A549 (cell line): ENCODE data around the gene MEGF6. TPM values are rescaled to one million over a fixed set of nuclear protein-coding genes. Genes with fewer than 3 reads are reported as not detected.

Source experiments
- ATAC-seq, 2 experiments: fragments of 200-7000 bp in 1 of 2; fragments of >200 bp in 1 of 2; cut with Nextera tagmentation in 1 of 2; cut with Tn5 transposase in 1 of 2; 3 replicates each; pipeline versions ENCODE4 v1.8.0 to v1.9.1; 2018 to 2020; ENCODE audit warnings: mild to moderate bottlenecking in 1 of 2, moderate library complexity in 1 of 2
- CTCF ChIA-PET: fragments of 300-600 bp; sonication (Branson Sonifier 250); formaldehyde crosslinking; extraction: SDS; loops from one replicate; lab custom pipeline; 2021; ENCODE audit warnings: antibody characterized with exemption, inconsistent platforms; lab: Yijun Ruan, JAX
- POLR2A ChIA-PET: fragments of 350-600 bp; formaldehyde crosslinking; extraction: SDS; loops from one replicate; lab custom pipeline; 2021; ENCODE audit warnings: antibody characterized with exemption, inconsistent platforms; lab: Yijun Ruan, JAX
- DNase-seq, 2 experiments: peaks; one replicate each; pipeline versions ENCODE4 v3.0.0 to v3.0.0-alpha.2; 2011 to 2016; ENCODE audit warnings: low read depth in 1 of 2, low spot score in 1 of 2
- FAIRE-seq: peaks from 2 replicates; lab custom pipeline; 2011; peaks lifted over from hg19 to GRCh38; lab: Jason Lieb, UNC
- H3K27ac ChIP-seq, 2 experiments: fragments of >200 bp; sonication (Bioruptor Twin); formaldehyde crosslinking; 3 replicates each; pipeline ENCODE4 v1.5.1; 2016 to 2017
- H3K4me1 ChIP-seq: fragments of >200 bp; sonication (Bioruptor Twin); formaldehyde crosslinking; 3 replicates; pipeline ENCODE4 v1.6.1; 2016
- H3K4me2 ChIP-seq: fragments of >200 bp; sonication (Bioruptor Twin); formaldehyde crosslinking; 3 replicates; pipeline ENCODE4 v1.6.1; 2016
- H3K4me3 ChIP-seq: fragments of >200 bp; sonication (Bioruptor Twin); formaldehyde crosslinking; 3 replicates; pipeline ENCODE4 v1.5.1; 2016
- H3K9me3 ChIP-seq: fragments of >200 bp; sonication (Bioruptor Twin); formaldehyde crosslinking; 3 replicates; pipeline ENCODE4 v1.6.1; 2016
- CBX8 ChIP-seq: fragments of 200-600 bp; sonication (generic); IDR thresholded peaks from 2 replicates; pipeline ENCODE4 v1.6.1; 2016
- CHD2 ChIP-seq: fragments of 150-350 bp; IDR thresholded peaks from 2 replicates; pipeline ENCODE4 v1.6.1; 2014; ENCODE audit warnings: low read length; ENCODE audit not compliant: partially characterized antibody
- EP300 ChIP-seq, 2 experiments: fragments of >200 bp; sonication (Bioruptor Twin); formaldehyde crosslinking; IDR thresholded peaks; 2 replicates in 1 of 2; 3 replicates in 1 of 2; pipeline ENCODE4 v1.6.1; 2016 to 2017
- ESRRA ChIP-seq: fragments of 150-350 bp; IDR thresholded peaks from 2 replicates; pipeline ENCODE4 v1.6.1; 2014; ENCODE audit warnings: mild to moderate bottlenecking, low read length, borderline replicate concordance
- FOSB ChIP-seq: fragments of 250-450 bp; sonication (Bioruptor Pico); IDR thresholded peaks from 2 replicates; pipeline ENCODE4 v1.5.0; 2020; ENCODE audit warnings: mild to moderate bottlenecking, moderate library complexity
- GATA3 ChIP-seq: IDR thresholded peaks from 2 replicates; pipeline ENCODE4 v1.6.1; 2012; ENCODE audit warnings: borderline replicate concordance
- HEYL ChIP-seq: fragments of 250-450 bp; sonication (Bioruptor Pico); IDR thresholded peaks from 2 replicates; pipeline ENCODE4 v1.8.0; 2021; ENCODE audit warnings: mild to moderate bottlenecking, moderate library complexity
- HOXA7 ChIP-seq: fragments of 250-450 bp; sonication (Bioruptor Pico); IDR thresholded peaks from 2 replicates; pipeline ENCODE4 v1.5.0; 2020; ENCODE audit warnings: mild to moderate bottlenecking, moderate library complexity
- HOXB13 ChIP-seq: fragments of 250-450 bp; sonication (Bioruptor Pico); IDR thresholded peaks from 2 replicates; pipeline ENCODE4 v1.5.0; 2020; ENCODE audit warnings: low read depth, mild to moderate bottlenecking, moderate library complexity
- JUN ChIP-seq, 2 experiments: fragments of >200 bp; sonication (Bioruptor Twin); formaldehyde crosslinking; IDR thresholded peaks; 2 replicates in 1 of 2; 3 replicates in 1 of 2; pipeline ENCODE4 v1.6.1; 2016 to 2017
- MYC ChIP-seq: IDR thresholded peaks from 2 replicates; pipeline ENCODE4 v1.6.1; 2012; ENCODE audit warnings: mild to moderate bottlenecking, inconsistent platforms, low read length, improper control_type of control experiment, borderline replicate concordance
- NR3C1 ChIP-seq: fragments of >200 bp; sonication (Bioruptor Twin); formaldehyde crosslinking; IDR thresholded peaks from 3 replicates; pipeline ENCODE4 v1.6.1; 2017
- RARB ChIP-seq: fragments of 250-450 bp; sonication (Bioruptor Pico); IDR thresholded peaks from 2 replicates; pipeline ENCODE4 v1.8.0; 2021; ENCODE audit warnings: mild to moderate bottlenecking, moderate library complexity
- RCOR1 ChIP-seq: fragments of 150-350 bp; IDR thresholded peaks from 2 replicates; pipeline ENCODE4 v1.6.1; 2014; ENCODE audit warnings: antibody characterized with exemption, low read length, low read depth
- RFX5 ChIP-seq: fragments of 450-650 bp; IDR thresholded peaks from 2 replicates; pipeline ENCODE4 v1.7.1; 2014; ENCODE audit warnings: antibody characterized with exemption, mild to moderate bottlenecking, moderate library complexity
- SREBF2 ChIP-seq: fragments of 450-650 bp; IDR thresholded peaks from 2 replicates; pipeline ENCODE4 v1.6.1; 2014; ENCODE audit warnings: mild to moderate bottlenecking, moderate library complexity
- ZC3H11A ChIP-seq: fragments of 450-650 bp; IDR thresholded peaks from 2 replicates; pipeline ENCODE4 v1.6.1; 2014; ENCODE audit warnings: antibody characterized with exemption, mild to moderate bottlenecking
- ZSCAN20 ChIP-seq: fragments of 250-450 bp; sonication (Bioruptor Pico); IDR thresholded peaks from 2 replicates; pipeline ENCODE4 v1.8.0; 2022; ENCODE audit warnings: mild to moderate bottlenecking, moderate library complexity
- WGBS: methylation state at CpG from one replicate; pipeline ENCODE4 v1.1.6; 2017; ENCODE audit errors: missing lambda C conversion rate; 5-methylcytosine and 5-hydroxymethylcytosine counted together
- polyA plus RNA-seq, 4 experiments: library from polyadenylated mRNA; depleted of rRNA in 3 of 4; stranded (reverse); fragments of >200 nt; fragmentation: RNase III in 1 of 4; extraction: RNeasy Plus Mini Kit Qiagen cat#74134 plus additional on column Dnase treatment in 1 of 4; gene quantifications; 2 replicates in 3 of 4; 3 replicates in 1 of 4; pipeline ENCODE4 v1.2.3, GENCODE V29; 2011 to 2017
- TF ChIP-seq, protein P1 (sequence below): fragments of >200 bp; sonication (Bioruptor Twin); formaldehyde crosslinking; IDR thresholded peaks from 3 replicates; pipeline ENCODE4 v1.6.1; 2016
- TF ChIP-seq, protein P2 (sequence below): IDR thresholded peaks from 2 replicates; pipeline ENCODE4 v1.6.1; 2012; ENCODE audit warnings: low read depth, borderline replicate concordance
- TF ChIP-seq, protein P3 (sequence below): fragments of 450-650 bp; IDR thresholded peaks from 2 replicates; pipeline ENCODE4 v1.6.1; 2014; ENCODE audit warnings: antibody characterized with exemption
- TF ChIP-seq, protein P4 (sequence below): fragments of >200 bp; sonication (Bioruptor Twin); formaldehyde crosslinking; IDR thresholded peaks from 2 replicates; pipeline ENCODE4 v1.6.1; 2016
- TF ChIP-seq, protein P5 (sequence below): fragments of 150-350 bp; IDR thresholded peaks from 2 replicates; pipeline ENCODE4 v1.6.1; 2014; ENCODE audit warnings: low read depth, mild to moderate bottlenecking, low read length

Gene MEGF6
- polyA plus RNA-seq, 2 of the 4 experiments (the other 2 are of a cell fraction), result 0.66 to 13.7 TPM

DNA sequence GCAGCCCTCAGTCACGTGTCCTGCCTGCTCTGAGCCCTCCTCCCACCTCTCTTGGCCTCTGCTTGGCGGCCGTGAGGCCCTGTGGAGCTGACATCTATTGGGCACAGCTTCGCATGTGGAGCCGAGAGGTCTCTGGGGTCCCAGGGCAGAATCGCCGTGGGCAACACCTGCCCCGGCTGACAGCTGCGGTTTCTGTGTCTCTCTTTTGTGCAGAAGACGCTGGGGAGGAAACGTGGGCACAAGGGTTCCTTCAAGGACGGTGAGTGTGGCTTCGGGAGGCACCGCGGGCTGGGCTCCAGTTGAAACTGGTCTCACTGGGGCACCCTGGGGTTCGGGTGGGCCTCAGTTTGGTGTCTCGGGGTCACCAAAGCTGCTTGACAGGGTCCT is 145.4 kb downstream of the MEGF6 start:
- no peak overlapping the region for H3K4me3 ChIP-seq
- 89% methylated on average over 12 of the region's 17 CpGs for WGBS
- no peaks in the 10 kb centered on the region for H3K9me3 ChIP-seq
- ChIA-PET POLR2A (no interaction called here), CTCF (interaction anchor here (0.7 to 1.6 kb wide), 2 partner anchors 150 to 153 kb away, joined by 3 to 4 read pairs; no protein-coding TSS in a partner anchor)
- FAIRE-seq (no peak), ATAC-seq (no peak), DNase-seq (no peak)
- TF ChIP-seq HEYL (CRISPR knock-in tag) (no peak), SREBF2 (no peak), ZSCAN20 (CRISPR knock-in tag) (no peak), JUN (IDR thresholded peaks at IDR 0.05) (no peak), MYC (no peak), NR3C1 (no peak), RCOR1 (no peak), CHD2 (no peak), CBX8 (no peak), ESRRA (no peak), RARB (no peak), HOXA7 (CRISPR knock-in tag) (no peak)
- TF ChIP-seq, protein P1, sequence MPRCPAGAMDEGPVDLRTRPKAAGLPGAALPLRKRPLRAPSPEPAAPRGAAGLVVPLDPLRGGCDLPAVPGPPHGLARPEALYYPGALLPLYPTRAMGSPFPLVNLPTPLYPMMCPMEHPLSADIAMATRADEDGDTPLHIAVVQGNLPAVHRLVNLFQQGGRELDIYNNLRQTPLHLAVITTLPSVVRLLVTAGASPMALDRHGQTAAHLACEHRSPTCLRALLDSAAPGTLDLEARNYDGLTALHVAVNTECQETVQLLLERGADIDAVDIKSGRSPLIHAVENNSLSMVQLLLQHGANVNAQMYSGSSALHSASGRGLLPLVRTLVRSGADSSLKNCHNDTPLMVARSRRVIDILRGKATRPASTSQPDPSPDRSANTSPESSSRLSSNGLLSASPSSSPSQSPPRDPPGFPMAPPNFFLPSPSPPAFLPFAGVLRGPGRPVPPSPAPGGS, result no peak
- TF ChIP-seq, protein P2, sequence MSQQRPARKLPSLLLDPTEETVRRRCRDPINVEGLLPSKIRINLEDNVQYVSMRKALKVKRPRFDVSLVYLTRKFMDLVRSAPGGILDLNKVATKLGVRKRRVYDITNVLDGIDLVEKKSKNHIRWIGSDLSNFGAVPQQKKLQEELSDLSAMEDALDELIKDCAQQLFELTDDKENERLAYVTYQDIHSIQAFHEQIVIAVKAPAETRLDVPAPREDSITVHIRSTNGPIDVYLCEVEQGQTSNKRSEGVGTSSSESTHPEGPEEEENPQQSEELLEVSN, result no peak
- TF ChIP-seq, protein P3, sequence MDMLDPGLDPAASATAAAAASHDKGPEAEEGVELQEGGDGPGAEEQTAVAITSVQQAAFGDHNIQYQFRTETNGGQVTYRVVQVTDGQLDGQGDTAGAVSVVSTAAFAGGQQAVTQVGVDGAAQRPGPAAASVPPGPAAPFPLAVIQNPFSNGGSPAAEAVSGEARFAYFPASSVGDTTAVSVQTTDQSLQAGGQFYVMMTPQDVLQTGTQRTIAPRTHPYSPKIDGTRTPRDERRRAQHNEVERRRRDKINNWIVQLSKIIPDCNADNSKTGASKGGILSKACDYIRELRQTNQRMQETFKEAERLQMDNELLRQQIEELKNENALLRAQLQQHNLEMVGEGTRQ, result no peak
- no peak overlapping the region for H3K4me2 ChIP-seq
- H3K27ac ChIP-seq, result no peak overlapping the region
- peaks cover 4% of the 10 kb centered on the region for H3K4me1 ChIP-seq

DNA sequence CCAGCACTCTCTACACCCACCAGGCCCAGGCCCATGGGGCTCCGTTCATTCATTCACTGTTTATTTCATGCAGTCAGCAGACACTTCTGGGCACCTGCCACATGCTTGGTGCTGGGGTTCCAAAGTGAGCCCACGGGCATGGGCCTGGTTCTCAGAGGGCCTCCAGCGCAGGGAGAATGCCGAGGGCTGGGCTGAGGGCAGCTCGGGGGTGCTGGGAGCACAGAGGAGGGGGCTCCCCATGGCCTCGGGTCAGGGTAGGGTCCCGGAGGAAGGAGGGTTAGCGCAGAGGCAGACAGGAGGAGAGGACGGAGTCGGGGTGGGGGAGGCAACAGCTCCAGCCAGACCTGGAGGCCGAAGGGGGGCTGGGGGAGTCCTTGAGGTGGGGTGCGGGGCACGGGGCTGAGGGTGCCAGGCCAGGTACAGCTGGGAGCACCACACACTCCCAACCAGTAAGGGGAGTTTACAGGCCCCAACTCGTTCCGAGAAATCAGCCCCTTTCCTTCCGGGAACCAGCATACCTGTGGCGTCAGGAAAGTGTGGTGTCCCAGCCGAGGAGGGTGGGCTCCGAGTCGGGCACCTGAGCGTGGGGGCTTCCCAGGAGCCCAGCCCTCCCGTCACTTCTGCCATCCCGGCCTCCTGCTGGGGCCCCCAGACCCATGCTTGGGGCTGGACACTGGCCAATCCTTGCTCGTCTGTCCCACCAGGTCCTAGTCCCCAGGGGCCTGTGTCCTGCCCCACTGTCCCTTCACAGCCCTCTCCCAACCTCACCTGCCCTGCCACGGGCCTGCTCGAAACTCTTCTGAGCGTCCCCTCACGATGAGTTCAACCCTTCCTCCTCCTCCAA is 146.0 kb downstream of the MEGF6 start:
- TF ChIP-seq MYC (no peak), ZC3H11A (no peak), FOSB (CRISPR knock-in tag) (no peak), EP300 (IDR thresholded peaks at IDR 0.05) (no peak), HOXB13 (CRISPR knock-in tag) (no peak), GATA3 (no peak), RFX5 (no peak), CBX8 (no peak)
- TF ChIP-seq, protein P4, sequence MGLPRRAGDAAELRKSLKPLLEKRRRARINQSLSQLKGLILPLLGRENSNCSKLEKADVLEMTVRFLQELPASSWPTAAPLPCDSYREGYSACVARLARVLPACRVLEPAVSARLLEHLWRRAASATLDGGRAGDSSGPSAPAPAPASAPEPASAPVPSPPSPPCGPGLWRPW, result no peak
- TF ChIP-seq, protein P5, sequence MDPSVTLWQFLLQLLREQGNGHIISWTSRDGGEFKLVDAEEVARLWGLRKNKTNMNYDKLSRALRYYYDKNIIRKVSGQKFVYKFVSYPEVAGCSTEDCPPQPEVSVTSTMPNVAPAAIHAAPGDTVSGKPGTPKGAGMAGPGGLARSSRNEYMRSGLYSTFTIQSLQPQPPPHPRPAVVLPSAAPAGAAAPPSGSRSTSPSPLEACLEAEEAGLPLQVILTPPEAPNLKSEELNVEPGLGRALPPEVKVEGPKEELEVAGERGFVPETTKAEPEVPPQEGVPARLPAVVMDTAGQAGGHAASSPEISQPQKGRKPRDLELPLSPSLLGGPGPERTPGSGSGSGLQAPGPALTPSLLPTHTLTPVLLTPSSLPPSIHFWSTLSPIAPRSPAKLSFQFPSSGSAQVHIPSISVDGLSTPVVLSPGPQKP, result no peak
- Histone ChIP-seq H3K4me1 (peaks cover 1% of the 10 kb centered on the region; the same call in 1 of the 3 replicates), H3K4me3 (no peak overlapping the region), H3K27ac (no peak overlapping the region), H3K4me2 (no peak overlapping the region), H3K9me3 (no peaks in the 10 kb centered on the region)
- ATAC-seq, result no peak
- no peak for FAIRE-seq
- CTCF ChIA-PET, result interaction anchor here (0.7 to 3.6 kb wide), 3 partner anchors 12 to 154 kb away, joined by 3 to 33 read pairs (median 4); no protein-coding TSS in a partner anchor
- DNase-seq, result no peak
- WGBS, result 80% methylated on average over 6 of the region's 28 CpGs
- POLR2A ChIA-PET, result no interaction called here
